NCI-H2171 treated with DMSO at 0.1 percent for 48 hours (cell line): ENCODE measurements around the gene ZNF207.
"Not testable (repeated sequence)": the region's sequence is repeated elsewhere in the genome, so short reads cannot be mapped to it uniquely, and the experiment has no call there.

Experiments used
- DNase-seq: peaks from one replicate; lab custom pipeline; 2025; lab: John Stamatoyannopoulos, UW

The ZNF207 gene

DNA sequence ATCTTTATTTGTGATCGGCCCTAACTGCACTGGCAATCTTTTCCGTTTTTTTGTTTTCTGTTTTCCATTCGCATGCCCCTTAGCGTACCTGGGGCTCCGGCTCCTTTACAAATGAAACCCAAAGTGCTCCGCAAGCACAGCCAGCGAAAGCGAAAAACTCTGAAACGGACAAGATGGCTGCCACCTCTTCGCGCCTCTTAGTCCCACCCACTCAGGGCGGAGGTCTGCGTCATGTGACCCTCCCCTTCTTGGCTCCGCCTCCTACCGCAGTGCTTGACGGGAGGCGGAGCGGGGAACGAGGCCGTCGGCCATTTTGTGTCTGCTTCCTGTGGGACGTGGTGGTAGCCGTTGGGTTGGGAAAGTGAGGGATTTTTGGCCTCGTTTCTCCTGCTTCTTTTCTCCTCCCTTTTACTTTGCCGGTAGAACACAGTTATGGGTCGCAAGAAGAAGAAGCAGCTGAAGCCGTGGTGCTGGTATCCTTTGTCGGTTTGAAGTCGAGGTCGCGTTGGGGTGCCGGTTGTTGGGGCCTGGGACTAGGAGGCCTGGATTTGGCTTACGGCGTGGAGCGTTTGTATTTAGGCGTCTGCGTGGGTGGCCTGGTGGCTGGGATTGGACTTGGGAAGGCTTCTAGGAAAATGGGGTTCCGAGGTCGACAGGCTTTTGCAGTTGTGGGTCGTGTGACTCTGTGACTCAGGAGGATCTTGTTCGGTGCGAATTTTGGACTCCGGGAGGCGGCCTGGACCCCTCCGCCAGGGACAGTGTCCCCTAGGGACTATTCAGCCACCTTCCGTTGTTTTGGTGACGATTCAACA lies at the start of gene ZNF207:
Gene ZNF207 (plus strand): TSS at position 304 of the 812 bp plus-strand sequence. CDS start 129 bp downstream, at position 433.
- peak; percentile 98 for DNase-seq

GRCh38 chr17:32302037-32302436 lies 47.9 kb upstream of the ZNF207 start:
- DNase-seq, result no peak

- no peak for DNase-seq
Measured at GRCh38 chr17:32302860-32303649, 46.9 kb upstream of the ZNF207 start.

GRCh38 chr17:32303781-32304288 lies 46.1 kb upstream of the ZNF207 start:
- DNase-seq, result no peak

DNA sequence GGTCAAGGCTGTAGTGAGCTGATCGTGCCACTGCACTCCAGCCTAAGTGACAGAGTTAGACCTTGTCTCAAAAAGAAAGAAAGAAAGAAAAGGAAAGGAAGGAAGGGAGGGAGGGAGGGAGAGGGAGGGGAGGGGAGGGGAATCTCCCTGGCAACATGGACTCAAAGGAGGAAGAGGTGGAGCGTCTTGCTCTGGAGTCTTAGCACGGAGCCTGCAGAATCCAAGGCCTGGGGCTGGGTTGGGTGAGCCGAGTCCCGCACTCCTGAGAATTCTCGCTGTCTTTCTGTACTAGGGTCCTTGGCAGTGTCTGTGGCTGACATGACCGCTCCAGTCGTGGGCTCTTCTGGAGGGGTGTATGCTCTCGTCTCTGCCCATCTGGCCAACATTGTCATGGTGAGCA lies 44.9 kb upstream of the ZNF207 start:
- DNase-seq, result no peak

DNA sequence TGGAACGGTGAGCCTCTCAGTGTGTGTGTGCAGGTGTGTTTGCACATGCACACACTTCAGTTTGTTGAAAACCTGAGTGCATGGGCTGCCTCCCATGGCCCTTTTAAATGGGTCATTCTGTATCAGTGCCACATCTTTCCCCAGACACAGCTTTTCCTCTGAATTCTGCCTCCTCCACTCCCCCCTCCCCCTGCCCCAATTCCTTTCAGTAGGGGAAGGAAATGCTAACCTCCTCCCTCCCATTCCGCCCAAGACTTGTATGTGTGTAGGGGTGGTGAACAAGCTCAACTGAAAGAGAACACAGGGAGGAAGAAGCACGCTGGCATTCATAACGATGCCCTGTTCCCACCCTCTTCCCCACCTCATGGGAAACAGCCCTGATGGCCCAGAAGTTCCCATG lies 42.3 kb upstream of the ZNF207 start:
- no peak for DNase-seq

DNA sequence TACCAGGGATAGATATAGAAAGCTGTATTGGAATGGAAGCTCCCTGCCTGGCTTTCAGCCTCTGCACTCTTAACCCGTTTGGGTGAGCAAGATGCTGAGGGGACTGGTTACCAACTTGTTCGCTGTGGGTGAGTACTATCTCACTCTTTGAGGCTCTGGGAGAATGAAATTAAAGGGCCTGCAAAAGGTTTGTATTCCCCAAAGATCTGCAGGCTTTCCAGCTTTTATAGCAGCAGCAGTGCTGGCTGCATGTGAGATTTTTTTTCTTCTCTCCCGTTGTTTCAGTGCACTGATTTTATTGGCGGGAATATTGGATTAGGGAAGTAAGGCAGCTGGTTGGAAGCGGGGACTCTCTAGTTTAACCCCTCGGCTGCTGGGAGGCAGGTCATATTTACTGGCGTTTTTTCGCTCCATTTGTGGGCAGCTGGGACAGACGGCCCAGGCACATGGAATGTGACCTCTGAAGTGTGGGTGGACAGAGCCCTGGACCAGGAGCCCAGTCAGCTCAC lies 38.9 kb upstream of the ZNF207 start:
- peak; percentile 92 for DNase-seq

- DNase-seq, result peak; percentile 81
Measured at GRCh38 chr17:32314636-32315035, 35.3 kb upstream of the ZNF207 start.

- DNase-seq, result no peak
Measured at GRCh38 chr17:32315171-32315570, 34.8 kb upstream of the ZNF207 start.

DNA sequence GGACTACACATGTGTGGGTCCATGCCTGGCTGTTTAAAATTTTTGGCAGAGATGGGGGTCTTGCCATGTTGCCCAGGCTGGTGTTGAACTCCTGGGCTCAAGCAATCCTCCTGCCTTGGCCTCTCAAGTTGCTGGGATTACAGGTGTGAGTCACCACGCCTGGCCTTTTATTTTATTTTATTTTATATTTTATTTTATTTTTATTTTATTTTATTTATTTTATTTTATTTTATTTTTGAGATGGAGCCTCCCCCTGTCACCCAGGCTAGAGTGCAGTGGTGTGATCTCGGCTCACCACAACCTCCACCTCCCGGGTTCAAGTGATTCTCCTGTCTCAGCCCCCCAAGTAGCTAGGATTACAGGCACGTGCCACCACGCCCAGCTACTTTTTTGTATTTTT lies 33.3 kb upstream of the ZNF207 start:
- DNase-seq, result not testable (repeated sequence)

DNA sequence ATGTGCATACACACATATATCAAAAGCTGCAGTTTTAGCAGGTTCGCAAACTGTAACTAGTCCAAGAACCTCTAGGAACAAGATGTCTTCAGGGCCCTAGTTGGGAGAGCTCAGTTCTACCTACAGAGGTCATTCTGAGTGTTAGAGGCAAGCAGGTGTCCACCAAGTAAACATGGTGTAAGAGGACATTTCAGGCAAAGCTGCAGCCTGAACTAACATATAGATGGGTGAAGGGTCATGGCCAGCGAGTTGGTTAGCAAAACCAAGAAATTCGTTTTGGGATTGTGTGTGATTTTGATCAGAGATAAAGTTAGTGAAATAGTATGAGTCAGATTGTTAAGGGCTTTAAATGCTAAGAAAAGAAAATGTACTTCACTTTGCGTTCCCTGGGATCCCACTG lies 32.6 kb upstream of the ZNF207 start:
- DNase-seq, result no peak

GRCh38 chr17:32318071-32318470 lies 31.9 kb upstream of the ZNF207 start:
- no peak for DNase-seq

GRCh38 chr17:32319548-32319905 lies 30.4 kb upstream of the ZNF207 start:
- DNase-seq, result peak; percentile 62

GRCh38 chr17:32320080-32320479 lies 29.9 kb upstream of the ZNF207 start:
- DNase-seq, result not testable (repeated sequence)

DNA sequence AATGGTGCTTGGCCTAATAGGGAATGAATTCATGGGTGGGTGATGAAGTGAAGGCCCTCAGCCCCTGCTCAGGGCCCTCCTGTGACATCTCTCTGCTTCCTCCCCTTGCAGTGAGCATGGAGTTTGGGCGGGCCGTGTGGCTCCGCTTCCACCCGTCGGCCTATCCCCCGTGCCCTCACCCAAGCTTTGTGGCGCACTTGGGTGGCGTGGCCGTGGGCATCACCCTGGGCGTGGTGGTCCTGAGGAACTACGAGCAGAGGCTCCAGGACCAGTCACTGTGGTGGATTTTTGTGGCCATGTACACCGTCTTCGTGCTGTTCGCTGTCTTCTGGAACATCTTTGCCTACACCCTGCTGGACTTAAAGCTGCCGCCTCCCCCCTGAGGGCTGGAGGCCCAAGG lies 29.1 kb upstream of the ZNF207 start:
- DNase-seq, result no peak

- DNase-seq, result no peak
Measured at GRCh38 chr17:32323046-32323445, 26.9 kb upstream of the ZNF207 start.

- DNase-seq, result no peak
Measured at GRCh38 chr17:32323811-32324491, 26.0 kb upstream of the ZNF207 start.

GRCh38 chr17:32327911-32328310 lies 22.0 kb upstream of the ZNF207 start:
- no peak for DNase-seq

GRCh38 chr17:32330147-32330546 lies 19.8 kb upstream of the ZNF207 start:
- no peak for DNase-seq

DNA sequence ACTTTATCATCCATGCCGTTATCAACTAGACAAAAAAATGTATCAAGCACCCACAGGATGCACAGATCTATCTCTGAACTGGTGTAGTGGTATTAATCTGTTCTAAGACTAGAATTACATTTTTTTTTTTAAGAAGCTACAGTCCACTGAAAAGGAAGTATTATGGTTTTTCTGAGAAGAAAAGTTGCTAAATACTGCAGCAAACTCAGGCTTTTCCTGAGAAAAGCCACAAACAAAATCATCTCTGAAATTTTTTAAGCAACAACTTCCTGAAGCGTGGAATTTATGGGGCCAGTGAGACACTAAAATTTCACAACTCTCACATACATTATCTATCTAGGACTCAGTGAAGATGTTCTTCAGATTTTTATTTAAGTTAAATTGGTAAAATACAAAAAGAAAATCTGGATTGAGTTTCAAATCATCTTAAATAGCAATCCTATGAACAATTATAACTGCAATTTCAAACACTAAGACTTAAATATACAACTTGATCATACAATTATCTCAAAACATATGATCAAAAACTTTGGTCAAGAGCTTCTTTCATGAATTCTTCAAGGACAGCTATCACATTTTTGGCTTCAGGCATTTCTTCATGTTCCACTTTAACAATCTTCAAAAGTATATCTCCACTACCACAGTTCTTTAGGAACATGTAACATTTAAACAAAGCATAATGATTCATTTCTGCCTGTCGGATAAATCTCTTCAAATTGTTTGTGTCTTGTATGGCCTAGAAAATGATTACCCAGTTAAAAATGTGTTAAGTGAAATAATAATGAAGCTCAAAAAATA lies 18.5 kb upstream of the ZNF207 start:
- no peak for DNase-seq

DNA sequence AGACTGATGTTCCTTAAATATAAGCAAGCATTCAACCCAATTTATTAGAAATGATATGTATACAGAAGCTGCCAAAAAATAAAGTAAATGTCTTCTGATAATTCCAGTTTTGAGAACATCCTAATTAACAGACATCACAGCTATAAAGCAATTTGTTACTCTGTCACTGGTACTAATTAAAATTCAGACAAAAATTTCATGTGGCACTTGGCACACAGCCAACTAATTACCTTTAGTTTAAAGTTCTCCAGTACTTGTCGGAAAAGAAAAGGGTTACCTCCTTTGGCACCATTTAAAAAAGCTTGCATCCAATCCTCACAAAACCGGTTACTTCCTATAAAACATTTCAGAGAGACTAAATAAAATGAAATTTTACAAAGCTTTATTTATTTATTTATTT lies 16.8 kb upstream of the ZNF207 start:
- DNase-seq, result no peak
